Progenitor cell of endocrine pancreas (in vitro differentiated cells): ENCODE measurements around the gene ATP8A2. TPM values are rescaled to one million over a fixed set of nuclear protein-coding genes. Genes with fewer than 3 reads are reported as not detected.

ENCODE experiments used
- DNase-seq: peaks from one replicate; pipeline ENCODE4 v3.0.0; 2021; ENCODE audit warnings: low spot score; ENCODE audit not compliant: unreplicated experiment
- H3K27ac Mint-ChIP-seq: 2 replicates; pipeline ENCODE4 v1.8.0; 2021; ENCODE audit warnings: mild to moderate bottlenecking, moderate library complexity, mixed read lengths
- H3K27me3 Mint-ChIP-seq: 2 replicates; pipeline ENCODE4 v1.8.0; 2021; ENCODE audit warnings: mixed read lengths
- H3K36me3 Mint-ChIP-seq: 2 replicates; pipeline ENCODE4 v1.8.0; 2022; ENCODE audit warnings: mixed read lengths; ENCODE audit not compliant: insufficient read depth
- H3K4me1 Mint-ChIP-seq: 2 replicates; pipeline ENCODE4 v1.8.0; 2021; ENCODE audit warnings: low read depth, mixed read lengths
- H3K4me3 Mint-ChIP-seq: 2 replicates; pipeline ENCODE4 v1.8.0; 2021; ENCODE audit warnings: low read depth, mild to moderate bottlenecking, moderate library complexity, mixed read lengths
- H3K9me3 Mint-ChIP-seq: 2 replicates; pipeline ENCODE4 v1.8.0; 2021; ENCODE audit warnings: low read depth, mixed read lengths
- total RNA-seq: library from RNA; stranded (reverse); gene quantifications from 2 replicates; pipeline ENCODE4 v1.2.1, GENCODE V29; 2021
- TF ChIP-seq, protein P1 (sequence below): fragments of 200-600 bp; sonication (generic); IDR thresholded peaks from one replicate; pipeline ENCODE4 v1.5.0; 2021; ENCODE audit warnings: antibody characterized with exemption, mild to moderate bottlenecking; ENCODE audit not compliant: unreplicated experiment

The ATP8A2 gene
- total RNA-seq, 1 donor from 2014 or later = 0.38 TPM

DNA sequence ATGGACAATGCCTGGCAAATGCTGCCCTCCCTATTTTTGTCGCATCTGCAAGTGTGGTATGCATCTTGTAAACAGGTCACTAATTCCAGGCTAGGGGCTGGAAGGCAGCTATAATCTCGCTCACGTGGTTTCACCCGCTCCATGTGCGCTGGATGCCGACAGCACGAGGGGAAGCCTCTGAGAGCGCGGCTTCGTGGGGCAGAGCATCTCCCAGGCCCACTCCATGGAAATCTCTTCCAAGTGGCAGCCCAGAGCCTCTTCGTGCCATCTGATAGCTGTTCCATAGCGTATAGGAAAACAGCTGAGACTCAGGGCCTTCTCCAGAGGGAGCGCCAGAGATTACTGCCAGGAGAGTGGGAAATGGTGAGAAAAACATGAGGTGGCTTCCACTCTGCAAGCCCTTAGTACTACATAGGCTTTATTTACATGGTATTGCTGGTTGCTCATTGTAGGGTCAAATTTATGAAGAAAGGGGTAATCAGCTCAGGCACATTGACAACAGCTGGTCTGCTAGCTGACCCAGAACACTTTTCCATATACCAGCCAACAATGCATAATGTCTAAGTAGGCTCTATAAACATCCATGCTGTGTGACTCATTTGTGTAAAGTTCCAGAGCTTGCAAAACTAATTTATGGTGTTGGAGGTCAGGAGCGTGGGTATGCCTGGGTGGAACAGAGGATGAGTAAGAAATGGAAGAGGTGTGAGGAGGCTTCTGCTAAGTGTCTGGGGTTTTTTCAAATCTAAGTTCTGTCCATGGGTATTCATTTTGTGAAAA is 514.9 kb downstream of the ATP8A2 start:
- H3K27ac Mint-ChIP-seq = no peak overlapping the region
- H3K36me3 Mint-ChIP-seq = no peaks in the 10 kb centered on the region
- peaks cover 26% of the 10 kb centered on the region for H3K4me1 Mint-ChIP-seq
- H3K4me3 Mint-ChIP-seq = no peak overlapping the region
- peaks cover 17% of the 10 kb centered on the region for H3K27me3 Mint-ChIP-seq
- no peak for DNase-seq
- TF ChIP-seq, protein P1, sequence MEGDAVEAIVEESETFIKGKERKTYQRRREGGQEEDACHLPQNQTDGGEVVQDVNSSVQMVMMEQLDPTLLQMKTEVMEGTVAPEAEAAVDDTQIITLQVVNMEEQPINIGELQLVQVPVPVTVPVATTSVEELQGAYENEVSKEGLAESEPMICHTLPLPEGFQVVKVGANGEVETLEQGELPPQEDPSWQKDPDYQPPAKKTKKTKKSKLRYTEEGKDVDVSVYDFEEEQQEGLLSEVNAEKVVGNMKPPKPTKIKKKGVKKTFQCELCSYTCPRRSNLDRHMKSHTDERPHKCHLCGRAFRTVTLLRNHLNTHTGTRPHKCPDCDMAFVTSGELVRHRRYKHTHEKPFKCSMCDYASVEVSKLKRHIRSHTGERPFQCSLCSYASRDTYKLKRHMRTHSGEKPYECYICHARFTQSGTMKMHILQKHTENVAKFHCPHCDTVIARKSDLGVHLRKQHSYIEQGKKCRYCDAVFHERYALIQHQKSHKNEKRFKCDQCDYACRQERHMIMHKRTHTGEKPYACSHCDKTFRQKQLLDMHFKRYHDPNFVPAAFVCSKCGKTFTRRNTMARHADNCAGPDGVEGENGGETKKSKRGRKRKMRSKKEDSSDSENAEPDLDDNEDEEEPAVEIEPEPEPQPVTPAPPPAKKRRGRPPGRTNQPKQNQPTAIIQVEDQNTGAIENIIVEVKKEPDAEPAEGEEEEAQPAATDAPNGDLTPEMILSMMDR = no peak
- no peaks in the 10 kb centered on the region for H3K9me3 Mint-ChIP-seq

DNA sequence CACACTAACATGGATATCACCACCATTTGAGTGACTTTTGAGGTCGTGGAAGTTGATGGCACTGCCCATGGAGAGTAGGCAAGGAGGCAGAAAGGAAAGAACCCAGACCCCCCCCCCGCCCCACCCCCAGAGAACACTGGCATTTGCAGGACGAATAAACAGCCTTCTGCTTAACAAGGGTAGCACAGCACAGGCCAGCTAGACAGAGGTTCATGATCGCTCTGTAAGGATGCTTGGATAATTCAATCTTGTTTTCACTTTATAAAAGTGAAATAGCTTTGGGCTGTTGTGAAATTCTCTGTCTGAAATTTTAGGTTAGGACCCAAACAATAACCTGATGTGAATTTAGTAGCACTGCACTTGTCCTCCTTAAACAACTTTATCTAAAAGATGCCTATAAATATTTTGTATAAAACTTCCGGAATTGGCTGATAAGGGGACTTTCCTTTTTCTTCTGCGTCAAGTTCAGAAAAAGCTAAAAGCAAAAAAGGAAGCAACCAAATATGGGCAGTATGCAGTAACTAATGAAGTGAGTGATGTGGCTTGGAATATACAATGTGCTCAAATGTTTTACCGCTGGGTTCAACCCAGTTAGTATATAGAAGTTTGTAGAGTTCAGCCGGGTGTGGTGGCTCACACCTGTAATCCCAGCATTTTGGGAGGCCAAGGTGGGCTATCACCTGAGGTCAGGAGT is 516.3 kb downstream of the ATP8A2 start:
- DNase-seq = no peak
- H3K36me3 Mint-ChIP-seq = no peaks in the 10 kb centered on the region
- H3K4me1 Mint-ChIP-seq = peaks cover 11% of the 10 kb centered on the region
- no peaks in the 10 kb centered on the region for H3K9me3 Mint-ChIP-seq
- H3K27ac Mint-ChIP-seq = no peak overlapping the region
- H3K4me3 Mint-ChIP-seq = no peak overlapping the region
- TF ChIP-seq, protein P1 = no peak
- H3K27me3 Mint-ChIP-seq = peaks cover 20% of the 10 kb centered on the region

DNA sequence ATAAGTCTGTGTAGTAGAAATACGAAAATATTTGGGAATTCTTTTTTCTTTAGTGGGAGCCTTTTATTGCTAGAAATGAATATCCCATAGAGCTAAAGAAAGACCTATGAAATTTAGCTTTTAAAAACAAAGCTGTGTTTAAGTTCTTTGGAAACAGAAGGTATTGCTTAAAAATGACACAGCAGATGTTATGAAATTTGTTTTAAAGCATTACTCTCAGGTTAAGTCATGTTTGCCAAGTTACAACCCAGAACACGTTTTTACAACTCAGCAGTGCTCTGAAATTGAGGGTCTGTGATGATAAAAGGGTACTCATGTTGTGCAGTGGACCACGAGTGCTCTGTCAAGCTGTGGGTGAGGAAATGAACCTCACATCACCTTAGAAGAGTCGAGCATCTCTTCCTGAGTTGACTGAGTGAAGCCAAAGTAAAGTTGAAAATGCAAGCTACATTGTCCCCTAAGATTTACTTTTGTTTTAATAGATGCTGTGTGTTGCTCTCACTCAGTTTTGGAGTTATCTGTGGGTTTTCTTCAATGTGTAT is 519.0 kb downstream of the ATP8A2 start:
- H3K4me3 Mint-ChIP-seq = no peak overlapping the region
- H3K27me3 Mint-ChIP-seq = peaks cover 11% of the 10 kb centered on the region
- no peak overlapping the region for H3K27ac Mint-ChIP-seq
- peaks cover under 1% of the 10 kb centered on the region for H3K4me1 Mint-ChIP-seq
- peaks cover 2% of the 10 kb centered on the region for H3K9me3 Mint-ChIP-seq
- DNase-seq = no peak
- TF ChIP-seq, protein P1 = no peak
- H3K36me3 Mint-ChIP-seq = no peaks in the 10 kb centered on the region

- H3K27me3 Mint-ChIP-seq = no peaks in the 10 kb centered on the region
- H3K4me3 Mint-ChIP-seq = no peak overlapping the region
- H3K4me1 Mint-ChIP-seq = peaks cover 11% of the 10 kb centered on the region
- peaks cover 24% of the 10 kb centered on the region for H3K9me3 Mint-ChIP-seq
- no peak for DNase-seq
- TF ChIP-seq, protein P1 = no peak
- no peak overlapping the region for H3K27ac Mint-ChIP-seq
- H3K36me3 Mint-ChIP-seq = peaks cover 8% of the 10 kb centered on the region
Observed at GRCh38 chr13:25898991-25899390, 527.2 kb downstream of the ATP8A2 start.

DNA sequence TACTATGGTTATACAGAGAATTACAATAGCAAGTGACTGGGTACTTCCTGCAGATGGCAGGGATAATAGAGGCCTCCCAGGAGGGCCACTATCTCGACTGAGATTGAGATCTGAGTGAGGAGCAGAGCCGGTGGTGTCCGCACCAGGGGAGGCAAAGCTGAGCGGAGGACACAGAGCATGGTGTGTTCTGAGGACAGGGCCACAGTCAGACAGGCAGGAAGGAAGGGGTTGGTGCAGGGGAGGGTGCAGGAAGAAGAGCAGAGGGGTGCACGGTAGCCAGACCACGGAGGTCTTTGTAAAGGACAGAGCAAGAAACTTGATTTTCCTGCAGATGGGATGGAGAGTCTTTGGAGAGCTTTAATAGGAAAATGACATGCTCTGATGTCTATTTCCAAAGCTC is 527.7 kb downstream of the ATP8A2 start:
- H3K4me1 Mint-ChIP-seq = peaks cover 11% of the 10 kb centered on the region
- no peak overlapping the region for H3K27ac Mint-ChIP-seq
- no peak overlapping the region for H3K4me3 Mint-ChIP-seq
- peaks cover 24% of the 10 kb centered on the region for H3K9me3 Mint-ChIP-seq
- TF ChIP-seq, protein P1 = no peak
- no peaks in the 10 kb centered on the region for H3K27me3 Mint-ChIP-seq
- DNase-seq = no peak
- peaks cover 8% of the 10 kb centered on the region for H3K36me3 Mint-ChIP-seq
